RWPE2 (cell line): ENCODE data around the gene TRIM7.

Experiments
- ATAC-seq: fragments of 200-7000 bp; cut with Tn5 transposase; 3 replicates; pipeline ENCODE4 v1.9.1; 2021; ENCODE audit warnings: low read depth
- DNase-seq: peaks from one replicate; pipeline ENCODE4 v3.0.0-alpha.2; 2020; ENCODE audit warnings: low spot score
- H3K27ac ChIP-seq: fragments of 450-650 bp; 2 replicates; pipeline ENCODE4 v1.5.1; 2017; ENCODE audit warnings: mild to moderate bottlenecking; ENCODE audit not compliant: poor library complexity, severe bottlenecking
- H3K27me3 ChIP-seq: fragments of 250-450 bp; sonication (Bioruptor Pico); 2 replicates; pipeline ENCODE4 v1.5.1; 2021; ENCODE audit warnings: mild to moderate bottlenecking, moderate library complexity; ENCODE audit not compliant: insufficient read depth, poor library complexity, severe bottlenecking
- H3K36me3 ChIP-seq: fragments of 250-450 bp; sonication (Bioruptor Pico); 2 replicates; pipeline ENCODE4 v1.5.1; 2020; ENCODE audit warnings: low read depth, mild to moderate bottlenecking, moderate library complexity
- H3K4me1 ChIP-seq: fragments of 250-450 bp; sonication (Bioruptor Pico); 2 replicates; pipeline ENCODE4 v1.5.1; 2021; ENCODE audit warnings: mild to moderate bottlenecking, moderate library complexity; ENCODE audit not compliant: insufficient read depth, poor library complexity, severe bottlenecking
- H3K4me3 ChIP-seq: fragments of 250-450 bp; sonication (Bioruptor Pico); 2 replicates; pipeline ENCODE4 v1.5.1; 2021; ENCODE audit warnings: mild to moderate bottlenecking, moderate library complexity; ENCODE audit not compliant: severe bottlenecking
- H3K9me3 ChIP-seq: fragments of 250-450 bp; sonication (Bioruptor Pico); 2 replicates; pipeline ENCODE4 v1.5.1; 2021; ENCODE audit warnings: mild to moderate bottlenecking, moderate library complexity; ENCODE audit not compliant: severe bottlenecking
- CTCF ChIP-seq: fragments of 450-650 bp; IDR thresholded peaks from one replicate; pipeline ENCODE4 v1.5.1; 2017; ENCODE audit warnings: mild to moderate bottlenecking, moderate library complexity; ENCODE audit not compliant: poor library complexity, severe bottlenecking

TRIM7 gene

GRCh38 chr5:181159286-181160151 lies 45.5 kb downstream of the TRIM7 start:
- H3K27ac ChIP-seq, result peak overlapping the region; percentile 65
- no peaks in the 10 kb centered on the region for H3K36me3 ChIP-seq
- ATAC-seq (peak; percentile 90), DNase-seq (peak; percentile 81)
- peaks cover 8% of the 10 kb centered on the region for H3K4me1 ChIP-seq
- no peaks in the 10 kb centered on the region for H3K27me3 ChIP-seq
- H3K9me3 ChIP-seq, result no peaks in the 10 kb centered on the region
- peak; percentile 99 for TF ChIP-seq CTCF
- H3K4me3 ChIP-seq, result no peak overlapping the region

- H3K36me3 ChIP-seq, result no peaks in the 10 kb centered on the region
- H3K4me3 ChIP-seq, result no peak overlapping the region
- no peaks in the 10 kb centered on the region for H3K9me3 ChIP-seq
- no peak overlapping the region for H3K27ac ChIP-seq
- H3K27me3 ChIP-seq, result no peaks in the 10 kb centered on the region
- no peak for TF ChIP-seq CTCF
- H3K4me1 ChIP-seq, result peaks cover 9% of the 10 kb centered on the region
- ATAC-seq (no peak), DNase-seq (no peak)
Observed at GRCh38 chr5:181158869-181159268, 46.1 kb downstream of the TRIM7 start.

- no peaks in the 10 kb centered on the region for H3K9me3 ChIP-seq
- no peak overlapping the region for H3K27ac ChIP-seq
- ATAC-seq (no peak), DNase-seq (no peak)
- H3K4me1 ChIP-seq, result peaks cover 26% of the 10 kb centered on the region
- no peak for TF ChIP-seq CTCF
- H3K4me3 ChIP-seq, result no peak overlapping the region
- no peaks in the 10 kb centered on the region for H3K36me3 ChIP-seq
- H3K27me3 ChIP-seq, result no peaks in the 10 kb centered on the region
Observed at GRCh38 chr5:181156758-181157157, 48.2 kb downstream of the TRIM7 start.

GRCh38 chr5:181153814-181154213 lies 51.2 kb downstream of the TRIM7 start:
- Histone ChIP-seq H3K36me3 (no peaks in the 10 kb centered on the region), H3K27ac (peak overlapping the region; percentile 29), H3K4me3 (no peak overlapping the region), H3K27me3 (no peaks in the 10 kb centered on the region), H3K4me1 (peaks cover 30% of the 10 kb centered on the region), H3K9me3 (no peaks in the 10 kb centered on the region)
- peak; percentile 38 for ATAC-seq
- TF ChIP-seq CTCF, result no peak
- no peak for DNase-seq

- Histone ChIP-seq H3K27ac (peak overlapping the region; percentile 29), H3K27me3 (no peaks in the 10 kb centered on the region), H3K36me3 (no peaks in the 10 kb centered on the region), H3K9me3 (no peaks in the 10 kb centered on the region), H3K4me1 (peaks cover 30% of the 10 kb centered on the region), H3K4me3 (no peak overlapping the region)
- TF ChIP-seq CTCF, result no peak
- DNase-seq, result no peak
- peak; percentile 78 for ATAC-seq
Observed at GRCh38 chr5:181152406-181152805, 52.6 kb downstream of the TRIM7 start.
